ENCODE data around the gene TRMT10A. TPM values are rescaled to one million over a fixed set of nuclear protein-coding genes. Genes with fewer than 3 reads are reported as not detected.

The TRMT10A gene
- total and polyA plus RNA-seq, 8 donors = 1.3 to 60.7 (median 4.2) TPM; not detected in 1

DNA sequence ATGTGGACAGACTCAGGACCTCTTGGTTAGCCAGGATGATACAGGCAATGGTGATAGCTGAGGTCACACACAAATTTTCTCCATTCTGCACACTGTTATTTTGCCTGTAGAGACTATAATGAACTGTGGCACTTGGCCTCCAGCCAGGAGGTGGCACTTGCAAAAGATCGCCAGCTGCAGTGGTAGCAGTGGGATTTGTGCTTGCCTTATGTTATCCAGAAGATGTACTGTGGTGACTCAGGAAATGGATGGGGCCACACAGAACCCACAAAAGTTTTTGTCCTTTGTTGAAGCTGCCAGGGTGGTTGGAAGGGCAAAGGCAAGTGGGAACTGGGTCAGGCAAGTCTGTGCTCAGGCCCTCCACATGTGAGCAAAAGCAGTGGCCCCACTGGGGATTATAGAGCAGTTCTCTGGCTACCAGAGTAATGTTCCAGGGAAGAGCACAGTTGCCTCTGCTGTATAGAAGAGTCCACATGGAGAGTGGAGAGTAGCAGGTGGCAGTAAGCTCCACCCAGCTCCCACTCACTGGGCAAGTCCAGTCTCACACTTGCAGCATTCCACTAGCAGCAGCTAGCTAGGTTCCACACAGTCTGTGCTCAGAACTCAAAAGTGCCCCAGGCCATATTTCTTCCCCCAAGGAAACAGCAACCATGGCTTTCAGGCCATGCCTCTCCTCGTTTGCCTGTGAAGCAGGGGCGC lies 58.9 kb downstream of the TRMT10A start:
- H3K9me3 ChIP-seq = peaks cover 0 to 8% (median 4%) of the 10 kb centered on the region in 4 donors
- no peaks in the 10 kb centered on the region for H3K4me1 ChIP-seq
- no peak for DNase-seq
- no peak overlapping the region for H3K27ac ChIP-seq
- WGBS, 5 donors = 73 to 100% (median 78%) methylated on average over 1 to 3 of the region's 3 CpGs
- intact Hi-C loops (cut with DNase I; ENCODE audit: low total_unique reads) = no loop called here
- no peaks in the 10 kb centered on the region for H3K27me3 ChIP-seq
- H3K36me3 ChIP-seq = no peaks in the 10 kb centered on the region
- no peak for TF ChIP-seq POLR2AphosphoS5 (IDR thresholded peaks at IDR 0.05)
- no peak for TF ChIP-seq EP300 (IDR thresholded peaks at IDR 0.05)
- H3K4me3 ChIP-seq = no peak overlapping the region

Other genes with a start within 250 kb of the TRMT10A start
- 100 to 1,000 TPM in 4 of 5 donors, 10 to 100 TPM in 1; 52.0 to 228 (median 183) TPM for gene ADH1B, start 242.6 kb downstream of the TRMT10A start, total RNA-seq
- 100 to 1,000 TPM in 2 of 3 donors, 10 to 100 TPM in 1; 69.3 to 490 (median 198) TPM for gene ADH1B, start 242.6 kb downstream of the TRMT10A start, polyA plus RNA-seq
- 100 to 1,000 TPM in 2 of 5 donors, 10 to 100 TPM in 2, not detected in 1; 58.5 to 427 (median 233) TPM for gene ADH1C, start 211.3 kb downstream of the TRMT10A start, total RNA-seq
- gene ADH1C, start 211.3 kb downstream of the TRMT10A start, polyA plus RNA-seq = 100 to 1,000 TPM in 1 of 3 donors, 10 to 100 TPM in 2; 29.9 to 150 (median 61.3) TPM
- gene ADH7, start 128.7 kb downstream of the TRMT10A start, total RNA-seq = 10 to 100 TPM in 1 of 5 donors, 1 to 10 TPM in 3, not detected in 1; 1.3 to 20.6 (median 4.4) TPM
- 10 to 100 TPM in 2 of 3 donors, 1 to 10 TPM in 1; 1.2 to 84.2 (median 62.2) TPM for gene ADH7, start 128.7 kb downstream of the TRMT10A start, polyA plus RNA-seq
- gene C4orf17, start 53.0 kb downstream of the TRMT10A start, total RNA-seq = not detected
- gene C4orf17, start 53.0 kb downstream of the TRMT10A start, polyA plus RNA-seq = not detected
- 10 to 100 TPM in 1 of 5 donors, under 1 TPM in 1, not detected in 3; 0.89 to 39.1 TPM for gene MTTP, start 10.8 kb upstream of the TRMT10A start, total RNA-seq
- gene MTTP, start 10.8 kb upstream of the TRMT10A start, polyA plus RNA-seq = under 1 TPM in 2 of 3 donors, not detected in 1; 0.05 to 0.12 TPM
- under 1 TPM in 1 of 5 donors, not detected in 4; under 0.01 TPM for gene C4orf54, start 93.8 kb upstream of the TRMT10A start, total RNA-seq
- under 1 TPM in 1 of 3 donors, not detected in 2; 0.15 TPM for gene C4orf54, start 93.8 kb upstream of the TRMT10A start, polyA plus RNA-seq

Measured in stomach (tissue), 9 donors.